GM18499 (cell line): Measurements from ENCODE around the gene APLP2.
"Not testable (repeated sequence)": the region's sequence is repeated elsewhere in the genome, so short reads cannot be mapped to it uniquely, and the experiment has no call there.

Source experiments
- ATAC-seq: cut with Tn5 transposase; IDR thresholded peaks from one replicate; pipeline ENCODE4 v1.9.1; 2021; ENCODE audit warnings: moderate number of reproducible peaks; ENCODE audit not compliant: insufficient read depth, unreplicated experiment

APLP2 gene

GRCh38 chr11:130088919-130089673 is 19.4 kb downstream of the APLP2 start:
- ATAC-seq: no peak

GRCh38 chr11:130089674-130090073 is 20.0 kb downstream of the APLP2 start:
- no peak for ATAC-seq

- ATAC-seq: not testable (repeated sequence)
Measured at GRCh38 chr11:130090517-130090916, 20.8 kb downstream of the APLP2 start.

- not testable (repeated sequence) for ATAC-seq
Measured at GRCh38 chr11:130091169-130091568, 21.5 kb downstream of the APLP2 start.

GRCh38 chr11:130092661-130093060 is 23.0 kb downstream of the APLP2 start:
- no peak for ATAC-seq

GRCh38 chr11:130094614-130095013 is 24.9 kb downstream of the APLP2 start:
- ATAC-seq: no peak

GRCh38 chr11:130095326-130095725 is 25.6 kb downstream of the APLP2 start:
- no peak for ATAC-seq

- no peak for ATAC-seq
Measured at GRCh38 chr11:130096042-130096441, 26.3 kb downstream of the APLP2 start.

- ATAC-seq: no peak
Measured at GRCh38 chr11:130096823-130097222, 27.1 kb downstream of the APLP2 start.

- no peak for ATAC-seq
Measured at GRCh38 chr11:130097285-130097684, 27.6 kb downstream of the APLP2 start.

- no peak for ATAC-seq
Measured at GRCh38 chr11:130099356-130099755, 29.7 kb downstream of the APLP2 start.

GRCh38 chr11:130100381-130101095 is 30.8 kb downstream of the APLP2 start:
- ATAC-seq: no peak

GRCh38 chr11:130101661-130102060 is 32.0 kb downstream of the APLP2 start:
- ATAC-seq: no peak

GRCh38 chr11:130102301-130103249 is 32.9 kb downstream of the APLP2 start:
- ATAC-seq: no peak

GRCh38 chr11:130103296-130103814 is 33.7 kb downstream of the APLP2 start:
- ATAC-seq: no peak

GRCh38 chr11:130106381-130106780 is 36.7 kb downstream of the APLP2 start:
- ATAC-seq: no peak

- ATAC-seq: not testable (repeated sequence)
Measured at GRCh38 chr11:130108671-130109070, 39.0 kb downstream of the APLP2 start.

- no peak for ATAC-seq
Measured at GRCh38 chr11:130109386-130109785, 39.7 kb downstream of the APLP2 start.

- ATAC-seq: no peak
Measured at GRCh38 chr11:130110339-130111108, 40.8 kb downstream of the APLP2 start.
